H1 (cell line): ENCODE results near the gene DYNLT2. TPM values are rescaled to one million over a fixed set of nuclear protein-coding genes. Genes with fewer than 3 reads are reported as not detected.

ENCODE experiments used
- CTCF ChIA-PET: fragments of 300-600 bp; sonication (Branson Sonifier 250); formaldehyde crosslinking; loops from one replicate; lab custom pipeline; 2021; ENCODE audit not compliant: partially characterized antibody; lab: Charles Lee
- POLR2A ChIA-PET: fragments of 300-600 bp; sonication (Branson Sonifier 250); formaldehyde crosslinking; loops from one replicate; lab custom pipeline; 2021; ENCODE audit warnings: inconsistent platforms; ENCODE audit not compliant: partially characterized antibody; lab: Charles Lee
- DNase-seq, 2 experiments: peaks; one replicate each; pipeline versions ENCODE4 v3.0.0 to v3.0.0-alpha.2; 2010 to 2022; ENCODE audit warnings: low spot score in 2 of 2, low read depth in 1 of 2, mixed read lengths in 1 of 2
- FAIRE-seq: peaks from 2 replicates; lab custom pipeline; 2011; peaks lifted over from hg19 to GRCh38; lab: Jason Lieb, UNC
- H2AFZ ChIP-seq: 2 replicates; pipeline ENCODE4 v1.8.1; 2012; ENCODE audit warnings: low read length, inconsistent platforms
- H2AK5ac ChIP-seq: 2 replicates; pipeline ENCODE4 v1.6.1; 2013; ENCODE audit warnings: low read depth, low read length
- H2BK120ac ChIP-seq: replicated peaks from 2 replicates; pipeline ENCODE3; 2013; ENCODE audit warnings: low read depth, low read length, inconsistent platforms
- H2BK12ac ChIP-seq: 2 replicates; pipeline ENCODE4 v1.6.1; 2013; ENCODE audit warnings: low read depth, low read length
- H2BK15ac ChIP-seq: 2 replicates; pipeline ENCODE4 v1.6.1; 2013; ENCODE audit warnings: low read length
- H2BK20ac ChIP-seq: 2 replicates; pipeline ENCODE4 v1.6.1; 2013; ENCODE audit warnings: low read length
- H2BK5ac ChIP-seq: 2 replicates; pipeline ENCODE4 v1.6.1; 2013; ENCODE audit warnings: low read depth, low read length
- H3K14ac ChIP-seq: 2 replicates; pipeline ENCODE4 v1.6.1; 2013; ENCODE audit warnings: inconsistent platforms; ENCODE audit not compliant: insufficient read length
- H3K18ac ChIP-seq: 2 replicates; pipeline ENCODE4 v1.6.1; 2013; ENCODE audit warnings: low read length; ENCODE audit errors: extremely low read depth
- H3K23ac ChIP-seq: 2 replicates; pipeline ENCODE4 v1.6.1; 2013; ENCODE audit warnings: inconsistent platforms; ENCODE audit not compliant: insufficient read length
- H3K23me2 ChIP-seq: 2 replicates; pipeline ENCODE4 v1.6.1; 2013; ENCODE audit warnings: low read depth, low read length
- H3K27ac ChIP-seq: 2 replicates; pipeline ENCODE4 v1.6.1; 2011; ENCODE audit warnings: low read depth, low read length, inconsistent platforms
- H3K27me3 ChIP-seq, 4 experiments: replicated peaks in 1 of 4; 1 replicate in 1 of 4; 2 replicates in 3 of 4; pipeline versions ENCODE4 v1.6.1 to v1.8.1; 2011 to 2013; ENCODE audit warnings: low read length in 3 of 4, mild to moderate bottlenecking in 3 of 4, inconsistent platforms in 2 of 4, mixed read lengths in 2 of 4, moderate library complexity in 1 of 4; ENCODE audit not compliant: control insufficient read depth in 3 of 4, insufficient read depth in 3 of 4; ENCODE audit errors: extremely low read depth in 1 of 4
- H3K36me3 ChIP-seq, 4 experiments: 2 replicates each; pipeline versions ENCODE4 v1.6.1 to v1.8.1; 2011 to 2013; ENCODE audit warnings: mild to moderate bottlenecking in 4 of 4, low read length in 3 of 4, moderate library complexity in 2 of 4, control low read depth in 1 of 4, inconsistent platforms in 1 of 4; ENCODE audit not compliant: insufficient read depth in 4 of 4, control insufficient read depth in 2 of 4
- H3K4ac ChIP-seq: replicated peaks from 2 replicates; pipeline ENCODE3; 2013; ENCODE audit warnings: low read length, low read depth, mixed read lengths, inconsistent platforms; ENCODE audit not compliant: insufficient read length
- H3K4me1 ChIP-seq, 4 experiments: replicated peaks in 1 of 4; 1 replicate in 1 of 4; 2 replicates in 3 of 4; pipeline versions ENCODE4 v1.6.1 to v1.8.1; 2011 to 2013; ENCODE audit warnings: low read length in 3 of 4, inconsistent platforms in 2 of 4, mixed read lengths in 1 of 4; ENCODE audit not compliant: insufficient read depth in 4 of 4, control insufficient read depth in 3 of 4
- H3K4me2 ChIP-seq, 2 experiments: 2 replicates each; pipeline versions ENCODE4 v1.6.1 to v1.8.1; 2011 to 2013; ENCODE audit warnings: low read depth in 2 of 2, low read length in 2 of 2, control low read depth in 1 of 2, inconsistent platforms in 1 of 2, mild to moderate bottlenecking in 1 of 2; ENCODE audit not compliant: insufficient read depth in 1 of 2
- H3K4me3 ChIP-seq, 4 experiments: fragments of 200-600, 300-600 bp in 1 of 4; sonication (generic), shearing (Covaris generic), sonication (Bioruptor Twin) in 1 of 4; 2 replicates each; pipeline versions ENCODE4 v1.5.1 to v1.8.1; 2011 to 2016; ENCODE audit warnings: low read length in 4 of 4, low read depth in 3 of 4, control low read depth in 2 of 4, inconsistent platforms in 2 of 4, mild to moderate bottlenecking in 2 of 4, mixed read lengths in 1 of 4, moderate library complexity in 1 of 4; ENCODE audit not compliant: insufficient read depth in 2 of 4; ENCODE audit errors: extremely low read depth in 1 of 4
- H3K56ac ChIP-seq: replicated peaks from 2 replicates; pipeline ENCODE3; 2013; ENCODE audit warnings: low read depth, mild to moderate bottlenecking, mixed read lengths, low read length, inconsistent platforms; ENCODE audit not compliant: insufficient read length
- H3K79me1 ChIP-seq: 2 replicates; pipeline ENCODE4 v1.6.1; 2013; ENCODE audit warnings: low read depth, low read length, control low read depth
- H3K79me2 ChIP-seq, 2 experiments: 2 replicates each; pipeline versions ENCODE4 v1.6.1 to v1.8.1; 2012 to 2013; ENCODE audit warnings: low read length in 2 of 2, mild to moderate bottlenecking in 2 of 2, inconsistent platforms in 1 of 2; ENCODE audit not compliant: insufficient read depth in 2 of 2, control insufficient read depth in 1 of 2
- H3K9ac ChIP-seq, 4 experiments: replicated peaks in 1 of 4; 1 replicate in 1 of 4; 2 replicates in 3 of 4; pipeline versions ENCODE4 v1.6.1 to v1.8.1; 2011 to 2013; ENCODE audit warnings: low read depth in 3 of 4, low read length in 3 of 4, control low read depth in 2 of 4, mild to moderate bottlenecking in 2 of 4, moderate library complexity in 2 of 4, inconsistent platforms in 1 of 4; ENCODE audit errors: extremely low read depth in 1 of 4
- H3K9me3 ChIP-seq, 2 experiments: 2 replicates each; pipeline versions ENCODE4 v1.6.1 to v1.8.1; 2012 to 2013; ENCODE audit warnings: mild to moderate bottlenecking in 2 of 2, moderate library complexity in 2 of 2, control low read depth in 1 of 2, inconsistent platforms in 1 of 2, low read depth in 1 of 2, low read length in 1 of 2, mixed read lengths in 1 of 2; ENCODE audit not compliant: insufficient read depth in 2 of 2
- H4K20me1 ChIP-seq, 2 experiments: replicated peaks in 1 of 2; 2 replicates each; pipeline versions ENCODE3 to v1.8.1; 2011 to 2013; ENCODE audit warnings: inconsistent platforms in 2 of 2, low read length in 2 of 2, mild to moderate bottlenecking in 1 of 2; ENCODE audit not compliant: insufficient read depth in 2 of 2, control insufficient read depth in 1 of 2
- H4K5ac ChIP-seq: 2 replicates; pipeline ENCODE4 v1.6.1; 2013; ENCODE audit warnings: low read length, low read depth, mixed read lengths, inconsistent platforms; ENCODE audit not compliant: insufficient read length
- H4K8ac ChIP-seq: 2 replicates; pipeline ENCODE4 v1.8.0; 2013; ENCODE audit warnings: mild to moderate bottlenecking, moderate library complexity, low read length, inconsistent platforms; ENCODE audit not compliant: insufficient read depth; ENCODE audit errors: extremely low read depth
- H4K91ac ChIP-seq: replicated peaks from 2 replicates; pipeline ENCODE3; 2013; ENCODE audit warnings: low read length, mixed read lengths, inconsistent platforms; ENCODE audit not compliant: insufficient read length
- BRCA1 ChIP-seq: IDR thresholded peaks from 2 replicates; pipeline ENCODE4 v1.6.1; 2012; ENCODE audit warnings: low read depth, low read length, improper control_type of control experiment
- CTBP2 ChIP-seq: IDR thresholded peaks from 2 replicates; pipeline ENCODE4 v1.7.0; 2011; ENCODE audit warnings: borderline replicate concordance, mild to moderate bottlenecking, moderate library complexity, mixed read lengths, low read length; ENCODE audit not compliant: insufficient read depth, insufficient read length
- EGR1 ChIP-seq: IDR thresholded peaks from 2 replicates; pipeline ENCODE4 v1.6.1; 2011; ENCODE audit warnings: low read depth, low read length, borderline replicate concordance
- EP300 ChIP-seq, 2 experiments: IDR thresholded peaks; 1 replicate in 1 of 2; 2 replicates in 1 of 2; pipeline ENCODE4 v1.6.1; 2011 to 2012; ENCODE audit warnings: low read depth in 2 of 2, low read length in 2 of 2, mild to moderate bottlenecking in 2 of 2, borderline replicate concordance in 1 of 2, inconsistent platforms in 1 of 2, moderate library complexity in 1 of 2
- JUND ChIP-seq: IDR thresholded peaks from 2 replicates; pipeline ENCODE4 v1.6.1; 2011; ENCODE audit warnings: mild to moderate bottlenecking, improper control_type of control experiment, low read length
- POLR2A ChIP-seq, 2 experiments: IDR thresholded peaks; 1 replicate in 1 of 2; 2 replicates in 1 of 2; pipeline ENCODE4 v1.6.1; 2011; ENCODE audit warnings: low read depth in 2 of 2, low read length in 2 of 2, mild to moderate bottlenecking in 2 of 2; ENCODE audit errors: control extremely low read depth in 1 of 2
- RBBP5 ChIP-seq: IDR thresholded peaks from 2 replicates; pipeline ENCODE4 v1.7.1; 2012; ENCODE audit warnings: low read depth, mild to moderate bottlenecking, inconsistent platforms, low read length, moderate library complexity, borderline replicate concordance
- TCF12 ChIP-seq: IDR thresholded peaks from 2 replicates; pipeline ENCODE4 v1.6.1; 2011; ENCODE audit warnings: low read depth, mild to moderate bottlenecking, low read length
- WGBS, 2 experiments: shearing (Covaris generic) in 1 of 2; methylation state at CpG; one replicate each; pipeline versions ENCODE4 v1.1.6 to v1.1.7; 2013 to 2015; ENCODE audit warnings: low lambda C conversion rate in 2 of 2, mixed read lengths in 2 of 2, inconsistent platforms in 1 of 2, low coverage in 1 of 2, missing lambda C conversion rate in 1 of 2; ENCODE audit not compliant: insufficient replicate concordance in 2 of 2, insufficient coverage in 1 of 2, insufficient read length in 1 of 2; ENCODE audit errors: extremely low coverage in 1 of 2, missing lambda C conversion rate in 1 of 2; 5-methylcytosine and 5-hydroxymethylcytosine counted together
- polyA plus RNA-seq, 7 experiments: library from polyadenylated mRNA; depleted of rRNA in 3 of 7; stranded (reverse) in 5 of 7; unstranded in 2 of 7; fragments of >200 nt in 5 of 7; fragments of 200-250 nt in 2 of 7; gene quantifications; 1 replicate in 5 of 7; 2 replicates in 1 of 7; 4 replicates in 1 of 7; pipeline versions ENCODE4 v1.2.1 to v1.2.3, GENCODE V29; 2011 to 2013; ENCODE audit warnings: missing spikeins in 2 of 7, mixed read lengths in 2 of 7
- total RNA-seq: library from RNA; stranded (reverse); fragmentation: NEBNext Ultra II Directional; extraction: Animal tissue kit (Norgen Biotek cat#: 25700); gene quantifications from 2 replicates; pipeline ENCODE4 v1.2.1, GENCODE V29; 2021
- TF ChIP-seq, protein P1 (sequence below): IDR thresholded peaks from 2 replicates; pipeline ENCODE4 v1.6.1; 2012; ENCODE audit warnings: inconsistent platforms
- TF ChIP-seq, protein P2 (sequence below): IDR thresholded peaks from 2 replicates; pipeline ENCODE4 v1.6.1; 2011; ENCODE audit warnings: low read depth, mild to moderate bottlenecking, low read length; ENCODE audit not compliant: insufficient read depth

The DYNLT2 gene
- total and polyA plus RNA-seq, 2 of the 8 experiments (the other 6 are each of a cell fraction or from before 2014, with no cell fraction given) = 0.48 to 1.8 TPM

DNA sequence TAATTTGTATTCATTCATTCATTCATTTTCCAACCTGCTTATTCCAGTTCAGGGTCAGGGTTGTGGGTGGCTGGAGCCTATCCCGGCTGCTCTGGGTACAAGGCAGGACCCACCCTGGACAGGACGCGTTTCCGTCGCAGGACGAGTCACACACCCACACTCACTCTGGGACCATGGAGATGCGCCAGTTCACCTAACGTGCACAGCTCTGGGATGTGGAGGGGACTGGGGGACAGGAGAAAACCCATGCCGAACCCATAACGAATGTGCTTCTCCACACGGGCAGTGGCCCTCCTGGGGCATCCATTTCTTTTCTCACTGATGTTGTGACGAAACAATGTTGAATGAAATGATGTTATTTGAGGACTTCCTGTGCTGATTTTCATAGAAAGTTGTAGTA, 26.5 kb upstream of the DYNLT2 start:
- H3K23me2 ChIP-seq = no peaks in the 10 kb centered on the region
- DNase-seq (no peak), FAIRE-seq (no peak)
- H4K8ac ChIP-seq = no peak overlapping the region
- H2AFZ ChIP-seq = no peak overlapping the region
- H4K91ac ChIP-seq = no peak overlapping the region
- H3K56ac ChIP-seq = no peak overlapping the region
- no peak overlapping the region for H3K23ac ChIP-seq
- no peak overlapping the region for H3K4me2 ChIP-seq
- peaks cover 0 to 2% of the 10 kb centered on the region in 2 experiments for H4K20me1 ChIP-seq
- H3K36me3 ChIP-seq = peaks cover 0 to 3% (median 0%) of the 10 kb centered on the region in 4 experiments; a peak in 1 of 8 replicates
- H4K5ac ChIP-seq = no peak overlapping the region
- H2BK5ac ChIP-seq = no peak overlapping the region
- no peak overlapping the region for H2BK20ac ChIP-seq
- H3K4me3 ChIP-seq = no peak overlapping the region
- H3K9ac ChIP-seq = no peak overlapping the region
- H3K27me3 ChIP-seq = no peaks in the 10 kb centered on the region
- no peak overlapping the region for H3K27ac ChIP-seq
- 95% methylated on average over 12 of the region's 12 CpGs; no CpG with 5 or more reads in 1 of the 2 experiments for WGBS, 2 experiments
- no peak overlapping the region for H2BK12ac ChIP-seq
- H3K79me1 ChIP-seq = no peaks in the 10 kb centered on the region
- no peaks in the 10 kb centered on the region for H3K79me2 ChIP-seq
- CTCF ChIA-PET = interaction anchor here (0.8 to 1.1 kb wide), 3 partner anchors 54 to 185 kb away, joined by 3 read pairs; no protein-coding TSS in a partner anchor
- TF ChIP-seq EGR1 (no peak), TCF12 (no peak), BRCA1 (no peak), CTBP2 (no peak), EP300 (IDR thresholded peaks at IDR 0.05; ENCODE audit: borderline replicate concordance in 1 of 2, low read depth in 2 of 2, low read length in 2 of 2) (no peak), RBBP5 (no peak), JUND (no peak), POLR2A (IDR thresholded peaks at IDR 0.05; ENCODE audit: control extremely low read depth in 1 of 2, low read depth in 2 of 2, low read length in 2 of 2) (no peak)
- TF ChIP-seq, protein P1, sequence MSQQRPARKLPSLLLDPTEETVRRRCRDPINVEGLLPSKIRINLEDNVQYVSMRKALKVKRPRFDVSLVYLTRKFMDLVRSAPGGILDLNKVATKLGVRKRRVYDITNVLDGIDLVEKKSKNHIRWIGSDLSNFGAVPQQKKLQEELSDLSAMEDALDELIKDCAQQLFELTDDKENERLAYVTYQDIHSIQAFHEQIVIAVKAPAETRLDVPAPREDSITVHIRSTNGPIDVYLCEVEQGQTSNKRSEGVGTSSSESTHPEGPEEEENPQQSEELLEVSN = no peak
- TF ChIP-seq, protein P2, sequence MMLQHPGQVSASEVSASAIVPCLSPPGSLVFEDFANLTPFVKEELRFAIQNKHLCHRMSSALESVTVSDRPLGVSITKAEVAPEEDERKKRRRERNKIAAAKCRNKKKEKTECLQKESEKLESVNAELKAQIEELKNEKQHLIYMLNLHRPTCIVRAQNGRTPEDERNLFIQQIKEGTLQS = no peak
- H2BK15ac ChIP-seq = no peak overlapping the region
- POLR2A ChIA-PET = no interaction called here
- no peaks in the 10 kb centered on the region for H3K9me3 ChIP-seq
- H3K18ac ChIP-seq = no peak overlapping the region
- no peak overlapping the region for H2BK120ac ChIP-seq
- no peak overlapping the region for H3K4ac ChIP-seq
- no peak overlapping the region for H2AK5ac ChIP-seq
- H3K14ac ChIP-seq = no peak overlapping the region
- no peaks in the 10 kb centered on the region for H3K4me1 ChIP-seq
